ENCODE measurements around the gene PSME3IP1.

GRCh38 chr16:57140931-57141668 is 44.7 kb downstream of the PSME3IP1 start:
- TF ChIP-seq CTCF (IDR thresholded peaks at IDR 0.05; ENCODE audit: poor library complexity) (no peak), EZH2 (IDR thresholded peaks at IDR 0.05; ENCODE audit: borderline replicate concordance) (no peak), EZH2phosphoT487 (IDR thresholded peaks at IDR 0.05; ENCODE audit: low read depth, severe bottlenecking, unreplicated experiment) (no peak)
